ENCODE results near the gene PPP1R27.

Gene PPP1R27

DNA sequence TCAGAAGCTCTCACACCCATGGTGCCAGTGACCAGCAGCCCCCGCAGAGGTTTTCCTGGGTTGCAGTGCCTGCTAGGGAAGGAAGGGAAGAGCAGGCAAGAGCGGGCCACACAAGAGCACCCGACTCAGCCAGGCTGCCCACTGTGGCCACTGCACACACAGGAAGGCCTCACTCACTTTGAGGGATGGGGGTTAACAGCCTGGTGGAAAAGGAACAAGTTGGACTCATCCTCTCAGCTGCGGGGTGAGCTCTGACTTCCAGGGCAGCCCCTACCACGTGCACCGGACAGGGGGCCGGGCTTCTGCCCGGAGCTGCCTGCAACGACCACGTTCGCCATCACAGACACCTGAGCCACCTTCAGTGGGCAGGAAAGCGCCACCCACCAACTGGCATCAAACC is 17.4 kb upstream of the PPP1R27 start:
- no peak for DNase-seq (ENCODE audit: low read depth)
- H3K4me3 ChIP-seq (ENCODE audit: low read length), result no peak overlapping the region
- TF ChIP-seq, protein P1, sequence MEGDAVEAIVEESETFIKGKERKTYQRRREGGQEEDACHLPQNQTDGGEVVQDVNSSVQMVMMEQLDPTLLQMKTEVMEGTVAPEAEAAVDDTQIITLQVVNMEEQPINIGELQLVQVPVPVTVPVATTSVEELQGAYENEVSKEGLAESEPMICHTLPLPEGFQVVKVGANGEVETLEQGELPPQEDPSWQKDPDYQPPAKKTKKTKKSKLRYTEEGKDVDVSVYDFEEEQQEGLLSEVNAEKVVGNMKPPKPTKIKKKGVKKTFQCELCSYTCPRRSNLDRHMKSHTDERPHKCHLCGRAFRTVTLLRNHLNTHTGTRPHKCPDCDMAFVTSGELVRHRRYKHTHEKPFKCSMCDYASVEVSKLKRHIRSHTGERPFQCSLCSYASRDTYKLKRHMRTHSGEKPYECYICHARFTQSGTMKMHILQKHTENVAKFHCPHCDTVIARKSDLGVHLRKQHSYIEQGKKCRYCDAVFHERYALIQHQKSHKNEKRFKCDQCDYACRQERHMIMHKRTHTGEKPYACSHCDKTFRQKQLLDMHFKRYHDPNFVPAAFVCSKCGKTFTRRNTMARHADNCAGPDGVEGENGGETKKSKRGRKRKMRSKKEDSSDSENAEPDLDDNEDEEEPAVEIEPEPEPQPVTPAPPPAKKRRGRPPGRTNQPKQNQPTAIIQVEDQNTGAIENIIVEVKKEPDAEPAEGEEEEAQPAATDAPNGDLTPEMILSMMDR (IDR thresholded peaks at IDR 0.05; ENCODE audit: insufficient read depth, low read depth, low read length, missing control alignments), result no peak

- TF ChIP-seq, protein P1 (IDR thresholded peaks at IDR 0.05; ENCODE audit: insufficient read depth, low read depth, low read length, missing control alignments), result no peak
- no peak overlapping the region for H3K4me3 ChIP-seq (ENCODE audit: low read length)
- DNase-seq (ENCODE audit: low read depth), result no peak
Observed at GRCh38 chr17:81851423-81851822, 16.6 kb upstream of the PPP1R27 start.

DNA sequence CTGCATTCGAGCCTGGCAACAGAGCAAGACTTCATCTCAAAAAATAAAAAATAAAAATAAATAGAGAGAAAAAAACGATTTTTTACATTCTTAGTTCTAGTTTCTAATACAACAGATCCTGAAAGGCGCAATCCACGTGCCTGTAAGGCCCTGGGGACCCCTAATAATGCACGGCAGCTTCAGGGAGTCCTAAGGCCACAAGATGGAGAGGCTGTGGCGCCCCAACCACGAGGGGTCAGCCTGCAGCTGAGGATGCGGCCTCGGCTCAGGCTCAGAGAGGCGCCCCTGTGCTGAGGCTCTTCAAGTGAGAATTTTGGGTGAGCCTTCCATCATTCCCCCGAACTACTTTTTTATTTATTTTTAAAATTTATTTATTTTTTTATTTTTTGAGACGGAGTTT is 14.6 kb upstream of the PPP1R27 start:
- TF ChIP-seq, protein P1 (IDR thresholded peaks at IDR 0.05; ENCODE audit: insufficient read depth, low read depth, low read length, missing control alignments), result no peak
- H3K4me3 ChIP-seq (ENCODE audit: low read length), result no peak overlapping the region
- no peak for DNase-seq (ENCODE audit: low read depth)

- DNase-seq (ENCODE audit: low read depth), result no peak
- TF ChIP-seq, protein P1 (IDR thresholded peaks at IDR 0.05; ENCODE audit: insufficient read depth, low read depth, low read length, missing control alignments), result no peak
- H3K4me3 ChIP-seq (ENCODE audit: low read length), result no peak overlapping the region
Observed at GRCh38 chr17:81846743-81847689, 12.2 kb upstream of the PPP1R27 start.

DNA sequence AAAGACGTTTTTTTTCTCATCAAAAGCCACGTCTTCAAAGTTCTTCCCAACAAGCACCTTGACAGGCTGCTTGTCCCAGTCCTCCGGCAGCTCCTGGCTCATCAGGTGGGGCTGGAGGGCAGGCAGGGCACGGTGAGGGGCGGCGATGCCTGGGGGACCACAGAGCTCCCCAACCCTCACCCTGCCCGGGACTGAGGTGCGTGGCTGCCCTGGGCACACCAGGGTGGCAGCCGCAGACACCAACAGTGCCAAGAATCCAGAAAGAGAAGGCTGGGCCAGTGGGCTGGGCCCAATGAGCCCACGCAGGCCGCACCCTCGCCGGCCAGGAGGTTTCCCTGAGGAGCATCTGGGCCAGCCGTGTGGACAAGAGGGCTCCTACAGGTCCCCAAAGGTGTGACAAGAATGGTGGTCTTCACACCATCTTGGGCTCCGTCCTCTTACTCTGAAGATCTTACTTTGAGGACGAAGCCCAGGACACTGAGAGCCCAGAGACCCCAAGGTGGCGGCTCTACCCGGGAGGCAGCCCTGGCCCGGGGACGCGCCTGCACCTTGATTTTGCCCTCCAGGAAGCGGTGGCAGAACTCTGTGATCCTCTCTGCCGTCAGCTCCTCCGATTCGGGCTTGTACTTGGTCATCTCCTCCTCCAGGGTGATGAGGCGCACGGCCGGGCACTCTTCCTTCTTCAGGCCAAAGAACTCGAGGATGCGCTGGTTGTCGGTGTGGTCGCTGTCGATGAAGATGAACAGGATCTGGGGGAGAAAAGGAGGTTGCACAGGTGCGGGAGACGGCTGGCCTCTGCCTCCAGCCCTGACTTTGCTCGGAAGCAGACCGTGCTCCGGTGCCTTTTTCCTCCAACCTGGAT is 11.3 kb upstream of the PPP1R27 start:
- H3K4me3 ChIP-seq (ENCODE audit: low read length), result no peak overlapping the region
- TF ChIP-seq, protein P1 (IDR thresholded peaks at IDR 0.05; ENCODE audit: insufficient read depth, low read depth, low read length, missing control alignments), result no peak
- no peak for DNase-seq (ENCODE audit: low read depth)

DNA sequence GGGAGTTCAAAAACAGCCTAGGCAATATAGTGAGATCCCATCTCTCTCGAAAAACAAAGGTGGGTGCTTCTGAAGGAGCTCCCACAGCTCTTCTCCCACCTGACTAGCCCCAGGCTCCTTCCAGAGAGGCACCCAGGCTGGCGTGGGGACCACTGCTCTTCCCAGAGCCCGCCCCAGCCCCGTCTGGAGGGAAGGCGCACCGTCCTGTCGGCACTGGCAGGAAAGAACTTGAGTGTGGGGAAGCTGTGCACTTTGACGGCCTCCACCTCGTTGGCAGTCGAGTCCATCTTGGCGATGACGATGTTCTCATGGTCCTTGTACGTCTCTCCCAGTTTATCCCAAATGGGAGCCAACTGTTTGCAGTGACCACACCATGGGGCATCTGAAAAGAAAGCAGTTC is 10.5 kb upstream of the PPP1R27 start:
- TF ChIP-seq, protein P1 (IDR thresholded peaks at IDR 0.05; ENCODE audit: insufficient read depth, low read depth, low read length, missing control alignments), result no peak
- H3K4me3 ChIP-seq (ENCODE audit: low read length), result no peak overlapping the region
- DNase-seq (ENCODE audit: low read depth), result no peak
